ENCODE results near the gene BNIP1.
"Not testable (repeated sequence)": the region's sequence is repeated elsewhere in the genome, so short reads cannot be mapped to it uniquely, and the experiment has no call there.

Gene BNIP1

DNA sequence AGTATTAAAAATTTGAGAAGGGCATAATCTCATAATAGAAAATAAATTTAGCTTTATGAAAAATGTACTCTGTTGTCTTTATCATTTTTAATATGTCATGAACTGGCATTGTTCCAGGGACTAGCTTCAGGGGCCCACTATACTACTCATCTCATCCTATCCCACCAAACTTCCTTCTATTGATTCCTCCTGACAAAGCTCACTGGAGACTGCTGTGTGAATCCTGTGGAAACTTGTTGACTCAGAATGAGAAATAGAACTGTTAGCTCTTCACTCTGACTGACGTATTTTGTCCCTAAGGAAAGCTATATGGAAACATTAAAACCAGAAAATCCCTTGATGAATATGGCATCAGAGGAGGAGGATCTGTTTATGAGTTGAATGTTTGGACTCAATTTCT, 29.8 kb upstream of the BNIP1 start:
- no peak overlapping the region for H3K4me3 ChIP-seq (ENCODE audit: low read depth, low read length)
- no peak for DNase-seq (ENCODE audit: low read depth)
- in situ Hi-C loops (cut with HindIII; ENCODE audit: low sequenced_read_pairs) = no loop called here
- no peak for TF ChIP-seq CTCF (IDR thresholded peaks at IDR 0.05; ENCODE audit: low read depth, low read length, missing control alignments)

DNA sequence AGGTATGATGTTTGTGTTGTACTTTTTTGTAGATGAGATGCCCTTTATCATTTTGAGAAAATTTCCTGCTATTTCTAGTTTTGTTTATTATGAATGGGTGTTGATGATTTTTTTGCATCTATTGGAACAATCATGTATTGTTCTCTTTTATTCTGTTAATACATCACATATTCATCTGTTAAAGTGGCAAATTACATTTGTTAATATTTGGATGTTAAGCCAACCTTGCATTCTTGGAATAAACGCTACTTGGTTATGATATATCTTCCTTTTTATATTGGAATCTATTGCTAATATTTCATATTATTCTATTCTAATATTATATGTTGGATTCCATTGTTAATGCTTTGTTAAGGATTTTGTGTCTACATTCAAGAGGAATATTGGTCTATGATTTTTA, 24.6 kb upstream of the BNIP1 start:
- H3K4me3 ChIP-seq (ENCODE audit: low read depth, low read length) = no peak overlapping the region
- in situ Hi-C loops (cut with HindIII; ENCODE audit: low sequenced_read_pairs) = no loop called here
- TF ChIP-seq CTCF (IDR thresholded peaks at IDR 0.05; ENCODE audit: low read depth, low read length, missing control alignments) = no peak
- DNase-seq (ENCODE audit: low read depth) = no peak

DNA sequence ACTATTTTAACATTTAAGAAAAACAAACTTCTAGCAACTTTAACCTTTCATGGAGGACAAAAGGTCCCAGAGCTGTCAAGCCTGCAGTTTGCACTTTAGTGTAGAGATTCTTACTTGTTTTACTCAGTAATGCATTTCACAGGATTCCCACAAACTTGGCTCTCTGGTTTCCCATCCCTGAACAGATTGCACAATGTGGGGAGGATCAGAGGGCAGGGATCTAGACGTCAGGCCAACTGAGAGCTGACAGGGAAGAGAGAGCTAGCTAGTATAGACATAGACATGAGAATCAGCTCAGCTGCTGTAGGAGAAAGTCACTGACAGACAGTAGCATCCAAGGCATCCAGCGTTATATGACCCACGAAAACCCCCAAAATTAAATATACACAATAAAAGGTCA, 20.9 kb upstream of the BNIP1 start:
- no peak for TF ChIP-seq CTCF (IDR thresholded peaks at IDR 0.05; ENCODE audit: low read depth, low read length, missing control alignments)
- no peak overlapping the region for H3K4me3 ChIP-seq (ENCODE audit: low read depth, low read length)
- in situ Hi-C loops (cut with HindIII; ENCODE audit: low sequenced_read_pairs) = no loop called here
- no peak for DNase-seq (ENCODE audit: low read depth)

GRCh38 chr5:173132166-173132565, 12.2 kb upstream of the BNIP1 start:
- H3K4me3 ChIP-seq (ENCODE audit: low read depth, low read length); in situ Hi-C loops (cut with HindIII; ENCODE audit: low sequenced_read_pairs): not testable (repeated sequence)

GRCh38 chr5:173138707-173139106, 5.6 kb upstream of the BNIP1 start:
- no peak overlapping the region for H3K4me3 ChIP-seq (ENCODE audit: low read depth, low read length)
- in situ Hi-C loops (cut with HindIII; ENCODE audit: low sequenced_read_pairs) = no loop called here
- no peak for DNase-seq (ENCODE audit: low read depth)
- TF ChIP-seq CTCF (IDR thresholded peaks at IDR 0.05; ENCODE audit: low read depth, low read length, missing control alignments) = no peak

More at GRCh38 chr5:173132166-173132565, 12.2 kb upstream of the BNIP1 start:
- not testable (repeated sequence) for DNase-seq (ENCODE audit: low read depth)

GRCh38 chr5:173139631-173140030, 4.7 kb upstream of the BNIP1 start:
- no peak for TF ChIP-seq CTCF (IDR thresholded peaks at IDR 0.05; ENCODE audit: low read depth, low read length, missing control alignments)
- no peak overlapping the region for H3K4me3 ChIP-seq (ENCODE audit: low read depth, low read length)
- in situ Hi-C loops (cut with HindIII; ENCODE audit: low sequenced_read_pairs) = no loop called here
- no peak for DNase-seq (ENCODE audit: low read depth)

DNA sequence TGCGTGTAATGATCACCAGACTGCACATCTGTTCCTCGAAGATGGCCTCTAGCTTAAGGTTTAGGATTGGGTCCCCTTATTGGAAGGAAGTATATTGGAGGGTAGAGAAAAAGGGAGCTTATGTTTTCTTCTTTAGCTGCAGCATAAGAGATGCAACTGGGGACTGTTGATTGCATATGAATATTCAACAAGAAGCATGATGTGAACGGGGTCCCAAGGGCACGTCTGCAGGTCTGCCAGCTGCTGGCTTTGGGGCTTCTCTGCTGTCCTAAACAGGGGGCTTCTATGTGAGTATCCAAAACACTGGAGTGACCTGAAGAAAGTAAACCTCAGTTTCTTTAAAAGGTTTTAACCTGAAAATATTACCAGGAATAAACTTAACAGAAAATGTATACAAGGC, 3.6 kb upstream of the BNIP1 start:
- no peak for TF ChIP-seq CTCF (IDR thresholded peaks at IDR 0.05; ENCODE audit: low read depth, low read length, missing control alignments)
- DNase-seq (ENCODE audit: low read depth) = no peak
- in situ Hi-C loops (cut with HindIII; ENCODE audit: low sequenced_read_pairs) = no loop called here
- H3K4me3 ChIP-seq (ENCODE audit: low read depth, low read length) = no peak overlapping the region

Measured in astrocyte of the cerebellum (primary cell).